Measurements from ENCODE around the gene FYN. TPM values are rescaled to one million over a fixed set of nuclear protein-coding genes. Genes with fewer than 3 reads are reported as not detected.

Gene FYN
- total and polyA plus RNA-seq, 9 of the 15 experiments (the other 6 are each of a cell fraction or from before 2014, with no cell fraction given), result 2.9 to 22.1 (median 11.4) TPM

DNA sequence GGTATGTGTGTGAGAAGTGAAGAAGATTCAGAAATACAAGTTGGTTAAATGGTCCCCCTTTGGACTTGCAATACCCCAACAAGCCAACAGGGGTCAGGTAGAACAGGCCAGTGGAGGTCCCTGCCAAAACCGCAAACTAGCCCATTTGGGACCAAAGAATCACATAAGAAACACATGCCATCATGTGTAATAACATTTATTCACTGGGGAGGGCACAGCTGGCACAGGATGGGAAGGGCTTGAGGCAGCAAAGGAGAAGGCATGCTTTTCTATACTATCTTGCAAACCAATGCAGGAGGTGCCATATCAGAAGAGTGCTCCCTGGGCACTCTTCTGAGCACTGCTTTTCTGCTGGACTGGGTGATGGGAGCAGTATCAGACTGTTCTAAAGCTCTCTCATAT is 151.5 kb downstream of the FYN start (continued):
- TF ChIP-seq ZNF76 (CRISPR knock-in tag; IDR thresholded peaks at IDR 0.05; ENCODE audit: borderline replicate concordance) (no peak), FOXM1 (IDR thresholded peaks at IDR 0.05; ENCODE audit: low read depth) (no peak), FOXM1 (CRISPR knock-in tag; IDR thresholded peaks at IDR 0.05; ENCODE audit: low read depth) (no peak), SNIP1 (IDR thresholded peaks at IDR 0.05; ENCODE audit: low read depth) (no peak), PHB (CRISPR knock-in tag; IDR thresholded peaks at IDR 0.05) (no peak), ZNF23 (CRISPR knock-in tag; IDR thresholded peaks at IDR 0.05) (no peak), BACH1 (tag; IDR thresholded peaks at IDR 0.05) (no peak), FOXJ3 (CRISPR knock-in tag; IDR thresholded peaks at IDR 0.05) (no peak), WHSC1 (IDR thresholded peaks at IDR 0.05; ENCODE audit: low read length) (no peak), TEAD2 (tag; IDR thresholded peaks at IDR 0.05) (no peak), LARP7 (IDR thresholded peaks at IDR 0.05) (no peak), ZNF165 (CRISPR knock-in tag; IDR thresholded peaks at IDR 0.05; ENCODE audit: borderline replicate concordance) (no peak), SRSF7 (optimal IDR thresholded peaks at IDR 0.05; ENCODE audit: low read depth, low read length) (no peak)
- TF ChIP-seq, protein P1, sequence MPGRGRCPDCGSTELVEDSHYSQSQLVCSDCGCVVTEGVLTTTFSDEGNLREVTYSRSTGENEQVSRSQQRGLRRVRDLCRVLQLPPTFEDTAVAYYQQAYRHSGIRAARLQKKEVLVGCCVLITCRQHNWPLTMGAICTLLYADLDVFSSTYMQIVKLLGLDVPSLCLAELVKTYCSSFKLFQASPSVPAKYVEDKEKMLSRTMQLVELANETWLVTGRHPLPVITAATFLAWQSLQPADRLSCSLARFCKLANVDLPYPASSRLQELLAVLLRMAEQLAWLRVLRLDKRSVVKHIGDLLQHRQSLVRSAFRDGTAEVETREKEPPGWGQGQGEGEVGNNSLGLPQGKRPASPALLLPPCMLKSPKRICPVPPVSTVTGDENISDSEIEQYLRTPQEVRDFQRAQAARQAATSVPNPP (IDR thresholded peaks at IDR 0.05; ENCODE audit: borderline replicate concordance, insufficient read depth, insufficient read length), result no peak
- TF ChIP-seq, protein P2, sequence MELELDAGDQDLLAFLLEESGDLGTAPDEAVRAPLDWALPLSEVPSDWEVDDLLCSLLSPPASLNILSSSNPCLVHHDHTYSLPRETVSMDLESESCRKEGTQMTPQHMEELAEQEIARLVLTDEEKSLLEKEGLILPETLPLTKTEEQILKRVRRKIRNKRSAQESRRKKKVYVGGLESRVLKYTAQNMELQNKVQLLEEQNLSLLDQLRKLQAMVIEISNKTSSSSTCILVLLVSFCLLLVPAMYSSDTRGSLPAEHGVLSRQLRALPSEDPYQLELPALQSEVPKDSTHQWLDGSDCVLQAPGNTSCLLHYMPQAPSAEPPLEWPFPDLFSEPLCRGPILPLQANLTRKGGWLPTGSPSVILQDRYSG (tag; conservative IDR thresholded peaks at IDR 0.05; ENCODE audit: low read depth), result no peak
- TF ChIP-seq, protein P3, sequence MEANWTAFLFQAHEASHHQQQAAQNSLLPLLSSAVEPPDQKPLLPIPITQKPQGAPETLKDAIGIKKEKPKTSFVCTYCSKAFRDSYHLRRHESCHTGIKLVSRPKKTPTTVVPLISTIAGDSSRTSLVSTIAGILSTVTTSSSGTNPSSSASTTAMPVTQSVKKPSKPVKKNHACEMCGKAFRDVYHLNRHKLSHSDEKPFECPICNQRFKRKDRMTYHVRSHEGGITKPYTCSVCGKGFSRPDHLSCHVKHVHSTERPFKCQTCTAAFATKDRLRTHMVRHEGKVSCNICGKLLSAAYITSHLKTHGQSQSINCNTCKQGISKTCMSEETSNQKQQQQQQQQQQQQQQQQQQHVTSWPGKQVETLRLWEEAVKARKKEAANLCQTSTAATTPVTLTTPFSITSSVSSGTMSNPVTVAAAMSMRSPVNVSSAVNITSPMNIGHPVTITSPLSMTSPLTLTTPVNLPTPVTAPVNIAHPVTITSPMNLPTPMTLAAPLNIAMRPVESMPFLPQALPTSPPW (CRISPR knock-in tag; IDR thresholded peaks at IDR 0.05), result no peak
- TF ChIP-seq, protein P4, sequence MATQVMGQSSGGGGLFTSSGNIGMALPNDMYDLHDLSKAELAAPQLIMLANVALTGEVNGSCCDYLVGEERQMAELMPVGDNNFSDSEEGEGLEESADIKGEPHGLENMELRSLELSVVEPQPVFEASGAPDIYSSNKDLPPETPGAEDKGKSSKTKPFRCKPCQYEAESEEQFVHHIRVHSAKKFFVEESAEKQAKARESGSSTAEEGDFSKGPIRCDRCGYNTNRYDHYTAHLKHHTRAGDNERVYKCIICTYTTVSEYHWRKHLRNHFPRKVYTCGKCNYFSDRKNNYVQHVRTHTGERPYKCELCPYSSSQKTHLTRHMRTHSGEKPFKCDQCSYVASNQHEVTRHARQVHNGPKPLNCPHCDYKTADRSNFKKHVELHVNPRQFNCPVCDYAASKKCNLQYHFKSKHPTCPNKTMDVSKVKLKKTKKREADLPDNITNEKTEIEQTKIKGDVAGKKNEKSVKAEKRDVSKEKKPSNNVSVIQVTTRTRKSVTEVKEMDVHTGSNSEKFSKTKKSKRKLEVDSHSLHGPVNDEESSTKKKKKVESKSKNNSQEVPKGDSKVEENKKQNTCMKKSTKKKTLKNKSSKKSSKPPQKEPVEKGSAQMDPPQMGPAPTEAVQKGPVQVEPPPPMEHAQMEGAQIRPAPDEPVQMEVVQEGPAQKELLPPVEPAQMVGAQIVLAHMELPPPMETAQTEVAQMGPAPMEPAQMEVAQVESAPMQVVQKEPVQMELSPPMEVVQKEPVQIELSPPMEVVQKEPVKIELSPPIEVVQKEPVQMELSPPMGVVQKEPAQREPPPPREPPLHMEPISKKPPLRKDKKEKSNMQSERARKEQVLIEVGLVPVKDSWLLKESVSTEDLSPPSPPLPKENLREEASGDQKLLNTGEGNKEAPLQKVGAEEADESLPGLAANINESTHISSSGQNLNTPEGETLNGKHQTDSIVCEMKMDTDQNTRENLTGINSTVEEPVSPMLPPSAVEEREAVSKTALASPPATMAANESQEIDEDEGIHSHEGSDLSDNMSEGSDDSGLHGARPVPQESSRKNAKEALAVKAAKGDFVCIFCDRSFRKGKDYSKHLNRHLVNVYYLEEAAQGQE (IDR thresholded peaks at IDR 0.05; ENCODE audit: borderline replicate concordance), result peak; percentile 72
- TF ChIP-seq, protein P4 (CRISPR knock-in tag; IDR thresholded peaks at IDR 0.05; ENCODE audit: low read depth), result no peak

Data from K562 (cell line).